H9 (cell line): ENCODE measurements around the gene MAP4K1. TPM values are rescaled to one million over a fixed set of nuclear protein-coding genes. Genes with fewer than 3 reads are reported as not detected.

Source experiments
- DNase-seq: peaks from one replicate; pipeline ENCODE4 v3.0.0-alpha.2; 2017
- H2AFZ ChIP-seq: one replicate; pipeline ENCODE4 v1.6.1; 2013; ENCODE audit warnings: mild to moderate bottlenecking, low read length, control low read depth, moderate library complexity
- H2AK5ac ChIP-seq: 2 replicates; pipeline ENCODE4 v1.6.1; 2013; ENCODE audit warnings: low read length, control low read depth, mixed read lengths; ENCODE audit not compliant: insufficient read length
- H2BK120ac ChIP-seq: one replicate; pipeline ENCODE4 v1.6.1; 2013; ENCODE audit warnings: low read depth, mild to moderate bottlenecking, low read length, control low read depth, inconsistent platforms; ENCODE audit not compliant: poor library complexity, severe bottlenecking
- H2BK12ac ChIP-seq: 2 replicates; pipeline ENCODE4 v1.6.1; 2013; ENCODE audit warnings: low read length, control low read depth, mixed read lengths, low read depth; ENCODE audit not compliant: insufficient read length
- H2BK15ac ChIP-seq: 2 replicates; pipeline ENCODE4 v1.6.1; 2013; ENCODE audit warnings: low read depth, low read length, control low read depth
- H2BK20ac ChIP-seq: one replicate; pipeline ENCODE4 v1.6.1; 2013; ENCODE audit warnings: low read depth, mild to moderate bottlenecking, low read length, control low read depth, inconsistent platforms; ENCODE audit not compliant: poor library complexity, severe bottlenecking
- H2BK5ac ChIP-seq: 2 replicates; pipeline ENCODE4 v1.6.1; 2013; ENCODE audit warnings: low read length, control low read depth, mixed read lengths; ENCODE audit not compliant: insufficient read length
- H3K14ac ChIP-seq: 2 replicates; pipeline ENCODE4 v1.6.1; 2013; ENCODE audit warnings: low read length, control low read depth; ENCODE audit not compliant: insufficient read depth
- H3K18ac ChIP-seq: 2 replicates; pipeline ENCODE4 v1.6.1; 2013; ENCODE audit warnings: low read depth, mild to moderate bottlenecking, mixed read lengths, low read length, control low read depth; ENCODE audit not compliant: insufficient read length
- H3K23ac ChIP-seq: 2 replicates; pipeline ENCODE4 v1.6.1; 2013; ENCODE audit warnings: low read length, control low read depth, mixed read lengths, low read depth; ENCODE audit not compliant: insufficient read length
- H3K23me2 ChIP-seq: 2 replicates; pipeline ENCODE4 v1.6.1; 2013; ENCODE audit warnings: low read depth, mild to moderate bottlenecking, mixed read lengths, low read length, control low read depth; ENCODE audit not compliant: insufficient read length, poor library complexity, severe bottlenecking
- H3K27ac ChIP-seq: 2 replicates; pipeline ENCODE4 v1.5.1; 2013; ENCODE audit warnings: low read length, control low read depth, mixed read lengths, low read depth; ENCODE audit not compliant: insufficient read length
- H3K27me3 ChIP-seq: 2 replicates; pipeline ENCODE4 v1.6.1; 2013; ENCODE audit warnings: low read length, control low read depth, inconsistent platforms; ENCODE audit not compliant: insufficient read depth
- H3K4ac ChIP-seq: 2 replicates; pipeline ENCODE4 v1.6.1; 2013; ENCODE audit warnings: low read depth, mild to moderate bottlenecking, control low read depth, inconsistent platforms, low read length, moderate library complexity
- H3K4me1 ChIP-seq: 2 replicates; pipeline ENCODE4 v1.6.1; 2013; ENCODE audit warnings: low read length, control low read depth, inconsistent platforms; ENCODE audit not compliant: insufficient read depth
- H3K4me2 ChIP-seq: 2 replicates; pipeline ENCODE4 v1.6.1; 2013; ENCODE audit warnings: low read length, control low read depth, mixed read lengths; ENCODE audit not compliant: insufficient read length, insufficient read depth
- H3K56ac ChIP-seq: 2 replicates; pipeline ENCODE4 v1.6.1; 2013; ENCODE audit warnings: low read depth, mild to moderate bottlenecking, mixed read lengths, low read length, control low read depth; ENCODE audit not compliant: insufficient read length
- H3K79me1 ChIP-seq: 2 replicates; pipeline ENCODE4 v1.6.1; 2013; ENCODE audit warnings: low read depth, mild to moderate bottlenecking, moderate library complexity, low read length, control low read depth, inconsistent platforms; ENCODE audit not compliant: insufficient read depth, poor library complexity, severe bottlenecking
- H3K79me2 ChIP-seq: 2 replicates; pipeline ENCODE4 v1.6.1; 2013; ENCODE audit warnings: low read length, control low read depth, inconsistent platforms; ENCODE audit not compliant: insufficient read depth
- H3K9ac ChIP-seq: 2 replicates; pipeline ENCODE4 v1.6.1; 2013; ENCODE audit warnings: low read length, control low read depth, mixed read lengths; ENCODE audit not compliant: insufficient read length; ENCODE audit errors: extremely low read depth
- H3K9me3 ChIP-seq: one replicate; pipeline ENCODE4 v1.6.1; 2013; ENCODE audit warnings: low read depth, low read length, inconsistent platforms; ENCODE audit not compliant: control insufficient read depth
- H3T11ph ChIP-seq: one replicate; pipeline ENCODE4 v1.6.1; 2013; ENCODE audit warnings: mild to moderate bottlenecking, low read length, control low read depth, inconsistent platforms
- H4K20me1 ChIP-seq: one replicate; pipeline ENCODE4 v1.6.1; 2013; ENCODE audit not compliant: control insufficient read depth, insufficient read length, insufficient read depth
- H4K5ac ChIP-seq: 2 replicates; pipeline ENCODE4 v1.6.1; 2013; ENCODE audit warnings: low read depth, mild to moderate bottlenecking, mixed read lengths, low read length, control low read depth; ENCODE audit not compliant: insufficient read length
- H4K8ac ChIP-seq: replicated peaks from 2 replicates; pipeline ENCODE4 v1.6.1; 2013; ENCODE audit warnings: low read length, control low read depth, mixed read lengths, low read depth; ENCODE audit not compliant: insufficient read length
- H4K91ac ChIP-seq: 2 replicates; pipeline ENCODE4 v1.6.1; 2013; ENCODE audit warnings: low read depth, mild to moderate bottlenecking, moderate library complexity, mixed read lengths, low read length, control low read depth; ENCODE audit not compliant: insufficient read length
- H3K27ac Mint-ChIP-seq, 3 experiments: 2 replicates in 2 of 3; 3 replicates in 1 of 3; pipeline ENCODE4 v1.8.0; 2020 to 2021; ENCODE audit warnings: mixed read lengths in 3 of 3, mild to moderate bottlenecking in 1 of 3, moderate library complexity in 1 of 3
- H3K27me3 Mint-ChIP-seq: 2 replicates; pipeline ENCODE4 v1.8.0; 2021; ENCODE audit warnings: low read depth, mild to moderate bottlenecking, moderate library complexity, mixed read lengths
- H3K36me3 Mint-ChIP-seq, 3 experiments: 2 replicates in 2 of 3; 3 replicates in 1 of 3; pipeline ENCODE4 v1.8.0; 2020 to 2021; ENCODE audit warnings: low read depth in 3 of 3, mixed read lengths in 3 of 3; ENCODE audit not compliant: insufficient read depth in 1 of 3
- H3K4me1 Mint-ChIP-seq, 2 experiments: 2 replicates each; pipeline ENCODE4 v1.8.0; 2020; ENCODE audit warnings: mixed read lengths in 2 of 2
- H3K4me3 Mint-ChIP-seq, 2 experiments: 2 replicates in 1 of 2; 3 replicates in 1 of 2; pipeline ENCODE4 v1.8.0; 2020 to 2021; ENCODE audit warnings: mild to moderate bottlenecking in 2 of 2, mixed read lengths in 2 of 2, moderate library complexity in 1 of 2
- H3K9me3 Mint-ChIP-seq, 2 experiments: 2 replicates in 1 of 2; 3 replicates in 1 of 2; pipeline ENCODE4 v1.8.0; 2020; ENCODE audit warnings: mild to moderate bottlenecking in 2 of 2, mixed read lengths in 2 of 2, moderate library complexity in 1 of 2
- WGBS: extraction: QIAGEN DNeasy Blood & Tissue Kit; methylation state at CpG from one replicate; pipeline ENCODE4 v1.1.7; 2013; ENCODE audit warnings: missing lambda C conversion rate, low lambda C conversion rate, mixed read lengths; ENCODE audit not compliant: insufficient read length; ENCODE audit errors: extremely low coverage; 5-methylcytosine and 5-hydroxymethylcytosine counted together
- total RNA-seq: library from RNA; stranded (reverse); gene quantifications from 2 replicates; pipeline ENCODE4 v1.2.1, GENCODE V29; 2021
- TF ChIP-seq, protein P1 (sequence below): fragments of 200-600 bp; sonication (generic); conservative IDR thresholded peaks from 3 replicates; pipeline ENCODE4 v1.8.0; 2021; ENCODE audit warnings: antibody characterized with exemption, mild to moderate bottlenecking

Gene MAP4K1
- total RNA-seq, 1 experiment from 2014 or later: 31.1 TPM

DNA sequence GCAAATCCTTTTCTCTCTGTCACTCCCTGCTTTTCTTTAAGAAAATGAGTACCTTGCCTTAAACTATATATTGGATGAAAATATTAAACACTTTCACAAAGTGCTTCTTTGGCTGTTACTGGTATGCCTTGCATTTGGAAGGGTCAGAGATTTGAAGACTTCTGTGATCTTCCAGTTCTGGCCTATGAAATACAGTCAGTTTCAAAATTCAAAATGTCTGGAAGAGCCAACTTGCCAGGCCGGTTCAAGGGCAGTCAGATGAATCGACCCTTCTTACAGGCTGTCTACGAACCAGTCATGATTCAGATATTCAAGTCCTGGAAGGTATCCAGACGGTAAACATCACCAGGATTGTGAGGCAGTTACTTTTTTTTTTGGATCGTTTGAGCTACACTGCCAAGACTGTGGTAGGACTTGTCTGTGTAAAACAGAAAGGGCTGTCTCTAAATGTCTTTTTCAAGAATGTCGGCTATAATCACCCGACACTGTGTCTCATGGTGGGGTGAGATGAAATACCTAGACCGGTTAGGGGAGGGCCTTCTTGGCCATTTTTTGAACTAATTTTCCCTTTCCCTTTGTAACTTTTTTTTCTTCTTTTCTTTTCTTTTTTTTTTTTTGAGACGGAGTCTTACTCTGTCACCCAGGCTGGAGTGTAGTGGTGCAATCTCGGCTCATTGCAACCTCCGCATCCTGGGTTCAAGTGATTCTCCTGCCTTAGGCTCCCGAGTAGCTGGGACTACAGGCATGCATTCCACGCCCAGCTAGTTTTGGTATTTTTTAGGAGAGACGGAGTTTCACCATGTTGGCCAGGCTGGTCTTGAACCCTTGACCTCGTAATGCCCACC is 40.9 kb upstream of the MAP4K1 start:
- Histone ChIP-seq H3K56ac (no peak overlapping the region), H4K20me1 (no peaks in the 10 kb centered on the region), H2BK12ac (no peak overlapping the region), H2BK5ac (no peak overlapping the region), H3K4ac (no peak overlapping the region), H3K79me2 (peaks cover 67% of the 10 kb centered on the region), H3K9me3 (no peaks in the 10 kb centered on the region), H3K23me2 (peaks cover 3% of the 10 kb centered on the region), H3K14ac (no peak overlapping the region), H2BK15ac (no peak overlapping the region), H4K5ac (no peak overlapping the region), H4K8ac (no peak overlapping the region), H3K18ac (no peak overlapping the region), H3T11ph (no peak overlapping the region), H3K9ac (peak overlapping the region; percentile 28), H2BK20ac (no peak overlapping the region), H4K91ac (no peak overlapping the region), H2AFZ (no peak overlapping the region), H3K79me1 (peaks cover 4% of the 10 kb centered on the region), H2BK120ac (peak overlapping the region; percentile 79), H2AK5ac (no peak overlapping the region), H3K4me1 (peaks cover 32% of the 10 kb centered on the region), H3K4me2 (no peak overlapping the region), H3K27me3 (no peaks in the 10 kb centered on the region), H3K23ac (no peak overlapping the region), H3K27ac (no peak overlapping the region)
- peak overlapping the region; percentile 77 to 85 (median 79); a peak in 6 of 7 replicates for H3K27ac Mint-ChIP-seq
- DNase-seq: no peak
- H3K4me1 Mint-ChIP-seq: peaks cover 73 to 77% of the 10 kb centered on the region in 2 experiments
- TF ChIP-seq, protein P1, sequence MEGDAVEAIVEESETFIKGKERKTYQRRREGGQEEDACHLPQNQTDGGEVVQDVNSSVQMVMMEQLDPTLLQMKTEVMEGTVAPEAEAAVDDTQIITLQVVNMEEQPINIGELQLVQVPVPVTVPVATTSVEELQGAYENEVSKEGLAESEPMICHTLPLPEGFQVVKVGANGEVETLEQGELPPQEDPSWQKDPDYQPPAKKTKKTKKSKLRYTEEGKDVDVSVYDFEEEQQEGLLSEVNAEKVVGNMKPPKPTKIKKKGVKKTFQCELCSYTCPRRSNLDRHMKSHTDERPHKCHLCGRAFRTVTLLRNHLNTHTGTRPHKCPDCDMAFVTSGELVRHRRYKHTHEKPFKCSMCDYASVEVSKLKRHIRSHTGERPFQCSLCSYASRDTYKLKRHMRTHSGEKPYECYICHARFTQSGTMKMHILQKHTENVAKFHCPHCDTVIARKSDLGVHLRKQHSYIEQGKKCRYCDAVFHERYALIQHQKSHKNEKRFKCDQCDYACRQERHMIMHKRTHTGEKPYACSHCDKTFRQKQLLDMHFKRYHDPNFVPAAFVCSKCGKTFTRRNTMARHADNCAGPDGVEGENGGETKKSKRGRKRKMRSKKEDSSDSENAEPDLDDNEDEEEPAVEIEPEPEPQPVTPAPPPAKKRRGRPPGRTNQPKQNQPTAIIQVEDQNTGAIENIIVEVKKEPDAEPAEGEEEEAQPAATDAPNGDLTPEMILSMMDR: no peak
- WGBS: no CpG with 5 or more reads among the region's 15 CpGs
- peaks cover 18 to 32% (median 28%) of the 10 kb centered on the region in 3 experiments; a peak in 6 of 7 replicates for H3K36me3 Mint-ChIP-seq
- peaks cover 0 to 2% of the 10 kb centered on the region in 2 experiments; a peak in 1 of 5 replicates for H3K9me3 Mint-ChIP-seq
- H3K4me3 Mint-ChIP-seq: no peak overlapping the region
- H3K27me3 Mint-ChIP-seq: no peaks in the 10 kb centered on the region
